ENCODE results near the gene MAP1LC3B. TPM values are rescaled to one million over a fixed set of nuclear protein-coding genes. Genes with fewer than 3 reads are reported as not detected.
"Not testable (repeated sequence)": the region's sequence is repeated elsewhere in the genome, so short reads cannot be mapped to it uniquely, and the experiment has no call there.

The MAP1LC3B gene
- total and polyA plus RNA-seq, 2 experiments from 2014 or later = 73.3 to 134 TPM

DNA sequence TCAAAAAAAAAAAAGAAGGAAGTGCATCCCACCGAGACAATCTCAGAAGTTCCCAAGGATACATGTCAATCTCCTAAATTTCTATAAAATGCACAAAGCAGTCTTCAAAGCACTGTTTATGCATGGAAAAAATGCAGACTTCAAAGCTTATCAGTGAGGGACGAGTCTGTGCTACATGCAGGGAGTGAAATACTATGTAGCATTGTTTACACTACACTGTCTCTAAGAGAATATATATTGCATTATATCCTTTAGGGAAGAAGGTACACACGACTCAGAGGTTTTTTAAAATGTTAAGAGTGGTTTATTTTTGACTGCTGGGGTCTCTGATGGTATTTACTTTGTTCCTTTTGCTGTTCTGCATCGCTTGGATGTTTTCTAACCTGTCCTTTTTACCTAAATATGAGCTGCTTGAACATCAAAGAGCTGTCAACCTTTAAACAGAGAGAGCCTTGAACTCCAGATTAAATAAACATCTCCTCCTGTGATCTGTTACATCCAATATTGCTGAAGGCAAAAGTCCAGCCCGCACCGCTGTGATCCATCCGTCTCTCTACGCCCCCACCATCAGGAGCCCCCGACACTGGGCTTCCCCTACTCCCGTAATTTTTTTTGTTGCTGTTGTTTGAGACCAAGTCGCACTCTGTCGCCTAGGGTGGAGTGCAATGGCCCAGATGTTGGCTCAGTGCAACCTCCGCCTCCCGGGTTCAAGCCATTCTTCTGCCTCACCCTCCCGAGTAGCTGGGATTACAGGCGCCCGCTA lies 9.9 kb upstream of the MAP1LC3B start:
- DNase-seq (ENCODE audit: low spot score) = peak; percentile 28

DNA sequence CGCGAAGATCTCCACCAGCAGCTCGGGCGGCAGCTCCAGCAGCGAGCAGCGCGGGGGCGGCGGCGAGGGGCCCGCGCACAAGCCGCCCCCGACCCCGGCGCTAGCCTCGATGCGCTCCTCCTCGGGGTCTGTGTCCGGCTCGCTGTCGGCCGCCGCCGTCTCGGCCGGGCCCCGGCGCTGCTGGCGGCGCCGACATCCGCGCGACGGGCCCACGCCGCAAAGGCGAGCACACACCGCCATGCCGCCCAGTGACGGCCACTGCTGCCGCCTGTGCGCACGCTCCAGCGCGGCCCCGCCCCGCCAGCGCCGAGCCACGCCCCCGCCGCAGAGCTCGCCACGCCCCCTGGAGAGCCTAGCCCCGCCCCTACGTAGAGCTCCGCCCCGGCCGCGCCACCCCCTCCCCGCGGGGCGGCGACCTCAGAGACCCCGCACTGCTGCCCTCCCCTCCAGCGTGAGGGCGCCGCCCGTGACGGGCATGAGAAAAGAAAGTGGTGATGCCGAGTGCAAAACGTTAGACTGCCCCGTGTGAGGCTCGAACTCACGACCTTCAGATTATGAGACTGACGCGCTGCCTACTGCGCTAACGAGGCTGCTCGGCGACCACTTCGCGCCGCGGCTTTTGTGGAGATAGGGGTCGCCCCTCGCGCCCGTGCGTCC lies 8.5 kb upstream of the MAP1LC3B start, which contains the start of gene FBXO31:
Gene FBXO31 (minus strand): TSS at position 272 of the 657 bp plus-strand sequence. CDS start 32 bp downstream, at position 240.
- Histone ChIP-seq H3K27me3 (no peaks in the 10 kb centered on the region), H3K9me3 (ENCODE audit: low read depth) (no peaks in the 10 kb centered on the region), H3K4me1 (ENCODE audit: insufficient read depth) (peaks cover 30% of the 10 kb centered on the region), H3K4me2 (peak within 1 kb of the TSS; percentile 96), H4K20me1 (ENCODE audit: insufficient read depth, poor library complexity, severe bottlenecking) (peaks cover 22% of the 10 kb centered on the region), H3K79me2 (peaks cover 41% of the 10 kb centered on the region), H2AFZ (peak within 1 kb of the TSS; percentile 91), H3K36me3 (replicated peaks; ENCODE audit: insufficient read depth, low read depth) (no peaks in the 10 kb centered on the region), H3K4me3 (peak within 1 kb of the TSS; percentile 81), H3K9me2 (replicated peaks; ENCODE audit: insufficient read depth) (no peaks in the 10 kb centered on the region), H3K27ac (peak within 1 kb of the TSS; percentile 89)
- TF ChIP-seq EZH2 (IDR thresholded peaks at IDR 0.05; ENCODE audit: borderline replicate concordance) (no peak), EZH2phosphoT487 (IDR thresholded peaks at IDR 0.05; ENCODE audit: low read depth, severe bottlenecking, unreplicated experiment) (no peak)
- TF ChIP-seq, protein P1, sequence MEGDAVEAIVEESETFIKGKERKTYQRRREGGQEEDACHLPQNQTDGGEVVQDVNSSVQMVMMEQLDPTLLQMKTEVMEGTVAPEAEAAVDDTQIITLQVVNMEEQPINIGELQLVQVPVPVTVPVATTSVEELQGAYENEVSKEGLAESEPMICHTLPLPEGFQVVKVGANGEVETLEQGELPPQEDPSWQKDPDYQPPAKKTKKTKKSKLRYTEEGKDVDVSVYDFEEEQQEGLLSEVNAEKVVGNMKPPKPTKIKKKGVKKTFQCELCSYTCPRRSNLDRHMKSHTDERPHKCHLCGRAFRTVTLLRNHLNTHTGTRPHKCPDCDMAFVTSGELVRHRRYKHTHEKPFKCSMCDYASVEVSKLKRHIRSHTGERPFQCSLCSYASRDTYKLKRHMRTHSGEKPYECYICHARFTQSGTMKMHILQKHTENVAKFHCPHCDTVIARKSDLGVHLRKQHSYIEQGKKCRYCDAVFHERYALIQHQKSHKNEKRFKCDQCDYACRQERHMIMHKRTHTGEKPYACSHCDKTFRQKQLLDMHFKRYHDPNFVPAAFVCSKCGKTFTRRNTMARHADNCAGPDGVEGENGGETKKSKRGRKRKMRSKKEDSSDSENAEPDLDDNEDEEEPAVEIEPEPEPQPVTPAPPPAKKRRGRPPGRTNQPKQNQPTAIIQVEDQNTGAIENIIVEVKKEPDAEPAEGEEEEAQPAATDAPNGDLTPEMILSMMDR (IDR thresholded peaks at IDR 0.05; ENCODE audit: poor library complexity) = no peak
- DNase-seq (ENCODE audit: low spot score) = peak; percentile 94
- WGBS (ENCODE audit: low lambda C conversion rate, missing lambda C conversion rate) = 1% methylated on average over 25 of the region's 92 CpGs

More for the DNA sequence above, 9.9 kb upstream of the MAP1LC3B start:
- Histone ChIP-seq H3K4me2 (peak overlapping the region; percentile 96), H3K36me3 (replicated peaks; ENCODE audit: insufficient read depth, low read depth) (no peaks in the 10 kb centered on the region), H3K79me2 (peaks cover 56% of the 10 kb centered on the region), H2AFZ (peak overlapping the region; percentile 47), H3K4me1 (ENCODE audit: insufficient read depth) (peaks cover 21% of the 10 kb centered on the region), H3K9me3 (ENCODE audit: low read depth) (no peaks in the 10 kb centered on the region), H3K4me3 (peak overlapping the region; percentile 81), H4K20me1 (ENCODE audit: insufficient read depth, poor library complexity, severe bottlenecking) (peaks cover 31% of the 10 kb centered on the region), H3K27me3 (no peaks in the 10 kb centered on the region), H3K27ac (peak overlapping the region; percentile 89), H3K9me2 (replicated peaks; ENCODE audit: insufficient read depth) (no peaks in the 10 kb centered on the region)
- WGBS (ENCODE audit: low lambda C conversion rate, missing lambda C conversion rate) = 19% methylated on average over 17 of the region's 17 CpGs
- TF ChIP-seq EZH2phosphoT487 (IDR thresholded peaks at IDR 0.05; ENCODE audit: low read depth, severe bottlenecking, unreplicated experiment) = no peak
- no peak for TF ChIP-seq EZH2 (IDR thresholded peaks at IDR 0.05; ENCODE audit: borderline replicate concordance)
- TF ChIP-seq, protein P1 (IDR thresholded peaks at IDR 0.05; ENCODE audit: poor library complexity) = no peak

DNA sequence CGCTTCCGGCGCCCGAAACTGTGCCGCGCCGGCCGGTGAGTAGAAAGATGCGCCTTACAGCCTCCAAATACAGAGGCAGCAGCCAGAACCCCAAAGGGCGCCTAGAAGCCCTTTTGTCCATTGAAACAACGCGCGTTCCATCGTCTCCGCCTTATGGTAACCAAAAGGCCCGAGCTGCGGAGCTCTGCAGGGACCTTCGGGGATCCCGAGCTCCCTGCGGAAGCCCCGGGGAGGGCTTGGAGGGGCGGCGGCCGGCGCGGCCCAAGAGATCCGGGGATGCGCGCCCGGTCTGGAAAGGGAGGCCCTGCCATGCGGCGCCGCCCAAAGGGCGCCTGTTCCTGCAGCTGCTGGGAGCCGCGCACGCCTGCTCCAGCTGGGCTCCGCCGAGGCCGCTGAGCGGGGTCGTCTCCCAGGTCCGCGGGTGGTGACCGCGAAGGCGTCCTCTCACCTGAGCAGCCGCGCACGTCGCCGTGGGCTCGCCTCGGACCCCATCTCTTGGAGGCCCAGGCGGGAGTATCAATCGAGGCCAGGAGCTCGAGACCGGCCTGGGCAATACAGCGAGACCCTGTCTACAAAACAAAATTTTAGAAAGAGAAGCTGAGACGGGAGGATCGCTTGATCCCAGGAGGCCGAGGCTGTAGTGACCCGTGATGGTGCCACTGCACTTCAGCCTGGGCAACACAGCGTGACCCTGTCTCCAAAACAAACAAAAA lies 7.8 kb upstream of the MAP1LC3B start:
- Histone ChIP-seq H3K27ac (peak overlapping the region; percentile 89), H3K36me3 (replicated peaks; ENCODE audit: insufficient read depth, low read depth) (no peaks in the 10 kb centered on the region), H2AFZ (peak overlapping the region; percentile 91), H3K79me2 (peaks cover 35% of the 10 kb centered on the region), H4K20me1 (ENCODE audit: insufficient read depth, poor library complexity, severe bottlenecking) (peaks cover 19% of the 10 kb centered on the region), H3K4me1 (ENCODE audit: insufficient read depth) (peaks cover 30% of the 10 kb centered on the region), H3K9me3 (ENCODE audit: low read depth) (no peaks in the 10 kb centered on the region), H3K4me2 (peak overlapping the region; percentile 76), H3K9me2 (replicated peaks; ENCODE audit: insufficient read depth) (no peaks in the 10 kb centered on the region), H3K4me3 (peak overlapping the region; percentile 40), H3K27me3 (no peaks in the 10 kb centered on the region)
- peak; percentile 86 for DNase-seq (ENCODE audit: low spot score)
- WGBS (ENCODE audit: low lambda C conversion rate, missing lambda C conversion rate) = 5% methylated on average over 60 of the region's 64 CpGs
- TF ChIP-seq EZH2phosphoT487 (IDR thresholded peaks at IDR 0.05; ENCODE audit: low read depth, severe bottlenecking, unreplicated experiment) (no peak), EZH2 (IDR thresholded peaks at IDR 0.05; ENCODE audit: borderline replicate concordance) (no peak)

DNA sequence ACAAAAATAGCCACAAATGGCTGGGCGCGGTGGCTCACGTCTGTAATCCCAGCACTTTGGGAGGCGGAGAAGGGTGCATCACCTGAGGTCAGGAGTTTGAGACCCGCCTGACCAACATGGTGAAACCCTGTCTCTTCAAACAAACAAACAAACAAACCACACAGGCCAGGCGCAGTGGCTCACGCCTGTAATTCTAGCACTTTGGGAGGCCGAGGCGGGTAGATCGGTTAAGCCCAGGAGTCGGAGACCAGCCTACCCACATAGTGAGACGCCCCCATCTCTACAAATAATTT lies 7.3 kb upstream of the MAP1LC3B start:
- peaks cover 31% of the 10 kb centered on the region for H3K79me2 ChIP-seq
- H3K27me3 ChIP-seq; H3K9me2 ChIP-seq (replicated peaks; ENCODE audit: insufficient read depth); DNase-seq (ENCODE audit: low spot score); H3K36me3 ChIP-seq (replicated peaks; ENCODE audit: insufficient read depth, low read depth); H3K9me3 ChIP-seq (ENCODE audit: low read depth): not testable (repeated sequence)
- peak overlapping the region; percentile 76 for H3K4me2 ChIP-seq
- WGBS (ENCODE audit: low lambda C conversion rate, missing lambda C conversion rate) = 81% methylated on average over 12 of the region's 12 CpGs
- peaks cover 26% of the 10 kb centered on the region for H3K4me1 ChIP-seq (ENCODE audit: insufficient read depth)
- peak overlapping the region; percentile 89 for H3K27ac ChIP-seq
- peak overlapping the region; percentile 40 for H3K4me3 ChIP-seq
- peaks cover 19% of the 10 kb centered on the region for H4K20me1 ChIP-seq (ENCODE audit: insufficient read depth, poor library complexity, severe bottlenecking)
- H2AFZ ChIP-seq = peak overlapping the region; percentile 91
